HepG2 (cell line): ENCODE data around the gene FNIP2. TPM values are rescaled to one million over a fixed set of nuclear protein-coding genes. Genes with fewer than 3 reads are reported as not detected.
A peak's percentile ranks its signal among the peaks of the same experiment; 100 is the strongest.

ENCODE experiments used
- ARID2 ChIP-seq: sonication (generic); formaldehyde crosslinking; IDR thresholded peaks from 2 replicates; pipeline ENCODE4 v1.8.1; 2022; ENCODE audit warnings: mild to moderate bottlenecking, missing genetic modification reagents, borderline replicate concordance
- ELF4 ChIP-seq: sonication (generic); formaldehyde crosslinking; IDR thresholded peaks from 2 replicates; pipeline ENCODE4 v1.5.0; 2020; ENCODE audit warnings: missing genetic modification reagents, mild to moderate bottlenecking, moderate library complexity, borderline replicate concordance
- KDM2A ChIP-seq: sonication (generic); formaldehyde crosslinking; IDR thresholded peaks from 2 replicates; pipeline ENCODE4 v1.4.0; 2020; ENCODE audit warnings: low read depth, missing genetic modification reagents, borderline replicate concordance
- KLF6 ChIP-seq: IDR thresholded peaks from 2 replicates; pipeline ENCODE4 v1.8.0; 2016; ENCODE audit warnings: missing biosample characterization, missing genetic modification reagents
- POGZ ChIP-seq: sonication (generic); formaldehyde crosslinking; IDR thresholded peaks from 2 replicates; pipeline ENCODE4 v1.4.0; 2020; ENCODE audit warnings: mild to moderate bottlenecking, missing genetic modification reagents
- RFXANK ChIP-seq: IDR thresholded peaks from 2 replicates; pipeline ENCODE4 v1.6.1; 2016
- RXRA ChIP-seq: sonication (generic); formaldehyde crosslinking; IDR thresholded peaks from 2 replicates; pipeline ENCODE4 v1.5.1; 2020; ENCODE audit warnings: missing genetic modification reagents
- RXRB ChIP-seq: IDR thresholded peaks from 2 replicates; pipeline ENCODE4 v1.6.1; 2016; ENCODE audit warnings: borderline replicate concordance, missing genetic modification reagents, missing compliant biosample characterization
- TEF ChIP-seq: sonication (generic); formaldehyde crosslinking; IDR thresholded peaks from 2 replicates; pipeline ENCODE4 v1.5.0; 2020; ENCODE audit warnings: missing genetic modification reagents
- TP53 ChIP-seq: sonication (generic); formaldehyde crosslinking; conservative IDR thresholded peaks from 2 replicates; pipeline ENCODE4 v1.4.0; 2020; ENCODE audit warnings: missing genetic modification reagents
- YEATS2 ChIP-seq: sonication (generic); formaldehyde crosslinking; IDR thresholded peaks from 2 replicates; pipeline ENCODE4 v1.4.0; 2020; ENCODE audit warnings: missing genetic modification reagents, borderline replicate concordance
- ZNF207 ChIP-seq: fragments of 450-650 bp; IDR thresholded peaks from 2 replicates; pipeline ENCODE4 v1.6.1; 2016; ENCODE audit warnings: antibody characterized with exemption, borderline replicate concordance
- ZNF230 ChIP-seq: sonication (generic); formaldehyde crosslinking; IDR thresholded peaks from 2 replicates; pipeline ENCODE4 v1.4.0; 2020; ENCODE audit warnings: mild to moderate bottlenecking, missing genetic modification reagents
- ZNF512 ChIP-seq: sonication (generic); formaldehyde crosslinking; IDR thresholded peaks from 2 replicates; pipeline ENCODE4 v1.4.0; 2020; ENCODE audit warnings: mild to moderate bottlenecking, missing genetic modification reagents
- polyA plus RNA-seq, 8 experiments: library from polyadenylated mRNA; depleted of rRNA in 3 of 8; stranded (reverse) in 7 of 8; unstranded in 1 of 8; fragments of >200 nt; fragmentation: Illumina TruSeq in 4 of 8; extraction: Trizol in 4 of 8; gene quantifications; 2 replicates each; pipeline versions ENCODE4 v1.2.1 to v1.2.3, GENCODE V29; 2011 to 2016; ENCODE audit warnings: low read depth in 4 of 8, missing spikeins in 1 of 8, mixed read lengths in 1 of 8; ENCODE audit not compliant: insufficient read depth in 1 of 8
- total RNA-seq, 5 experiments: library from RNA; depleted of rRNA; stranded (reverse); fragments of >200 nt; fragmentation: Illumina TruSeq; extraction: Trizol; gene quantifications; 2 replicates each; pipeline ENCODE4 v1.2.3, GENCODE V29; 2016; ENCODE audit warnings: low read depth in 1 of 5
- TF ChIP-seq, protein P1 (sequence below): sonication (generic); formaldehyde crosslinking; IDR thresholded peaks from one replicate; pipeline ENCODE4 v1.5.1; 2020; ENCODE audit warnings: mild to moderate bottlenecking, missing genetic modification reagents; ENCODE audit errors: not compliant biosample characterization
- TF ChIP-seq, protein P2 (sequence below): sonication (generic); formaldehyde crosslinking; IDR thresholded peaks from 2 replicates; pipeline ENCODE4 v1.5.0; 2020; ENCODE audit warnings: missing genetic modification reagents, mild to moderate bottlenecking, borderline replicate concordance
- TF ChIP-seq, protein P3 (sequence below): sonication (generic); formaldehyde crosslinking; IDR thresholded peaks from 2 replicates; pipeline ENCODE4 v1.9.0; 2021; ENCODE audit warnings: missing genetic modification reagents, mild to moderate bottlenecking, borderline replicate concordance

Gene FNIP2
- total and polyA plus RNA-seq, 2 of the 13 experiments (the other 11 are each of a cell fraction or from before 2014, with no cell fraction given), result 15.5 to 21.0 TPM

- TF ChIP-seq, protein P1, sequence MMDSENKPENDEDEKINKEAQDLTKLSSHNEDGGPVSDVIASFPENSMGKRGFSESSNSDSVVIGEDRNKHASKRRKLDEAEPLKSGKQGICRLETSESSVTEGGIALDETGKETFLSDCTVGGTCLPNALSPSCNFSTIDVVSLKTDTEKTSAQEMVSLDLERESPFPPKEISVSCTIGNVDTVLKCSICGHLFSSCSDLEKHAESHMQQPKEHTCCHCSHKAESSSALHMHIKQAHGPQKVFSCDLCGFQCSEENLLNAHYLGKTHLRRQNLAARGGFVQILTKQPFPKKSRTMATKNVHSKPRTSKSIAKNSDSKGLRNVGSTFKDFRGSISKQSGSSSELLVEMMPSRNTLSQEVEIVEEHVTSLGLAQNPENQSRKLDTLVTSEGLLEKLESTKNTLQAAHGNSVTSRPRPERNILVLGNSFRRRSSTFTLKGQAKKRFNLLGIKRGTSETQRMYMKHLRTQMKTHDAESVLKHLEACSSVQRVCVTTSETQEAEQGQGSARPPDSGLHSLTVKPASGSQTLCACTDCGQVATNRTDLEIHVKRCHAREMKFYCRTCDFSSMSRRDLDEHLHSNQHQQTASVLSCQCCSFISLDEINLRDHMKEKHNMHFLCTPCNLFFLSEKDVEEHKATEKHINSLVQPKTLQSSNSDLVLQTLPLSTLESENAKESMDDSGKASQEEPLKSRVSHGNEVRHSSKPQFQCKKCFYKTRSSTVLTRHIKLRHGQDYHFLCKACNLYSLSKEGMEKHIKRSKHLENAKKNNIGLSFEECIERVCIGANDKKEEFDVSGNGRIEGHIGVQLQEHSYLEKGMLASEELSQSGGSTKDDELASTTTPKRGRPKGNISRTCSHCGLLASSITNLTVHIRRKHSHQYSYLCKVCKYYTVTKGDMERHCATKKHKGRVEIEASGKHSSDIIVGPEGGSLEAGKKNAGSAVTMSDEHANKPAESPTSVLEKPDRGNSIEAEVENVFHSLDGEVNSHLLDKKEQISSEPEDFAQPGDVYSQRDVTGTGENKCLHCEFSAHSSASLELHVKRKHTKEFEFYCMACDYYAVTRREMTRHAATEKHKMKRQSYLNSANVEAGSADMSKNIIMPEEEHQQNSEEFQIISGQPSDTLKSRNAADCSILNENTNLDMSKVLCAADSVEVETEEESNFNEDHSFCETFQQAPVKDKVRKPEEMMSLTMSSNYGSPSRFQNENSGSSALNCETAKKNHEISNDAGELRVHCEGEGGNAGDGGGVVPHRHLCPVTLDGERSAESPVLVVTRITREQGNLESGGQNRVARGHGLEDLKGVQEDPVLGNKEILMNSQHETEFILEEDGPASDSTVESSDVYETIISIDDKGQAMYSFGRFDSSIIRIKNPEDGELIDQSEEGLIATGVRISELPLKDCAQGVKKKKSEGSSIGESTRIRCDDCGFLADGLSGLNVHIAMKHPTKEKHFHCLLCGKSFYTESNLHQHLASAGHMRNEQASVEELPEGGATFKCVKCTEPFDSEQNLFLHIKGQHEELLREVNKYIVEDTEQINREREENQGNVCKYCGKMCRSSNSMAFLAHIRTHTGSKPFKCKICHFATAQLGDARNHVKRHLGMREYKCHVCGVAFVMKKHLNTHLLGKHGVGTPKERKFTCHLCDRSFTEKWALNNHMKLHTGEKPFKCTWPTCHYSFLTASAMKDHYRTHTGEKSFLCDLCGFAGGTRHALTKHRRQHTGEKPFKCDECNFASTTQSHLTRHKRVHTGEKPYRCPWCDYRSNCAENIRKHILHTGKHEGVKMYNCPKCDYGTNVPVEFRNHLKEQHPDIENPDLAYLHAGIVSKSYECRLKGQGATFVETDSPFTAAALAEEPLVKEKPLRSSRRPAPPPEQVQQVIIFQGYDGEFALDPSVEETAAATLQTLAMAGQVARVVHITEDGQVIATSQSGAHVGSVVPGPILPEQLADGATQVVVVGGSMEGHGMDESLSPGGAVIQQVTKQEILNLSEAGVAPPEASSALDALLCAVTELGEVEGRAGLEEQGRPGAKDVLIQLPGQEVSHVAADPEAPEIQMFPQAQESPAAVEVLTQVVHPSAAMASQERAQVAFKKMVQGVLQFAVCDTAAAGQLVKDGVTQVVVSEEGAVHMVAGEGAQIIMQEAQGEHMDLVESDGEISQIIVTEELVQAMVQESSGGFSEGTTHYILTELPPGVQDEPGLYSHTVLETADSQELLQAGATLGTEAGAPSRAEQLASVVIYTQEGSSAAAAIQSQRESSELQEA (CRISPR knock-in tag), result no peak
- TF ChIP-seq, protein P2, sequence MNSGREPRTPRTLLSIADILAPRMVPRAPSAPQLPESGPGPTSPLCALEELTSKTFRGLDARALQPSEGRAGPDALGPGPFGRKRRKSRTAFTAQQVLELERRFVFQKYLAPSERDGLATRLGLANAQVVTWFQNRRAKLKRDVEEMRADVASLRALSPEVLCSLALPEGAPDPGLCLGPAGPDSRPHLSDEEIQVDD (CRISPR knock-in tag), result no peak
- 0 out of 2 replicates have a peak, but pooled peaks have one; percentile 57 for TF ChIP-seq TP53 (CRISPR knock-in tag)
- TF ChIP-seq RXRB (CRISPR knock-in tag), result no peak
- no peak for TF ChIP-seq KLF6 (CRISPR knock-in tag)
- no peak for TF ChIP-seq ZNF230 (CRISPR knock-in tag)
- no peak for TF ChIP-seq ELF4
- TF ChIP-seq ZNF512 (CRISPR knock-in tag), result no peak
- TF ChIP-seq, protein P3, sequence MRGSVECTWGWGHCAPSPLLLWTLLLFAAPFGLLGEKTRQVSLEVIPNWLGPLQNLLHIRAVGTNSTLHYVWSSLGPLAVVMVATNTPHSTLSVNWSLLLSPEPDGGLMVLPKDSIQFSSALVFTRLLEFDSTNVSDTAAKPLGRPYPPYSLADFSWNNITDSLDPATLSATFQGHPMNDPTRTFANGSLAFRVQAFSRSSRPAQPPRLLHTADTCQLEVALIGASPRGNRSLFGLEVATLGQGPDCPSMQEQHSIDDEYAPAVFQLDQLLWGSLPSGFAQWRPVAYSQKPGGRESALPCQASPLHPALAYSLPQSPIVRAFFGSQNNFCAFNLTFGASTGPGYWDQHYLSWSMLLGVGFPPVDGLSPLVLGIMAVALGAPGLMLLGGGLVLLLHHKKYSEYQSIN (CRISPR knock-in tag), result no peak
- TF ChIP-seq KDM2A, result 0 out of 2 replicates have a peak, but pooled peaks have one; percentile 9
- TF ChIP-seq ZNF207, result no peak
- TF ChIP-seq RXRA (CRISPR knock-in tag), result 0 out of 2 replicates have a peak, but pooled peaks have one; percentile 17
- 0 out of 2 replicates have a peak, but pooled peaks have one; percentile 12 for TF ChIP-seq POGZ (CRISPR knock-in tag)
- 0 out of 2 replicates have a peak, but pooled peaks have one; percentile 15 for TF ChIP-seq ARID2
- no peak for TF ChIP-seq RFXANK (CRISPR knock-in tag)
- 0 out of 2 replicates have a peak, but pooled peaks have one; percentile 31 for TF ChIP-seq YEATS2 (CRISPR knock-in tag)
- peak; percentile 17; the same call in 1 of the 2 replicates for TF ChIP-seq TEF (CRISPR knock-in tag)
These were observed 522 bp downstream of the FNIP2 start (continued) for GRCh38 chr4:158769175-158769921.
